HepG2 (cell line): ENCODE data around the gene ATP6V0A1. TPM values are rescaled to one million over a fixed set of nuclear protein-coding genes. Genes with fewer than 3 reads are reported as not detected.

Source experiments
- ATAC-seq: fragments of 200-7000 bp; cut with Tn5 transposase; 3 replicates; pipeline ENCODE4 v1.9.1; 2020; ENCODE audit warnings: mild to moderate bottlenecking, moderate library complexity
- BruUV-seq: library from RNA; stranded (reverse); fragments of 400-500 nt; replicated peaks from 2 replicates; lab custom pipeline; 2021; lab: Mats Ljungman, UMichigan
- CTCF ChIA-PET: fragments of 300-600 bp; formaldehyde crosslinking; extraction: SDS; loops from one replicate; lab custom pipeline; 2021; ENCODE audit warnings: low total read pairs, inconsistent platforms, low intra/inter-chr PET ratio; lab: Yijun Ruan, JAX
- POLR2A ChIA-PET: fragments of 350-600 bp; sonication (Branson Sonifier 250); formaldehyde crosslinking; loops from one replicate; lab custom pipeline; 2020; ENCODE audit warnings: antibody characterized with exemption, inconsistent platforms; lab: Yijun Ruan, JAX
- DNase-seq: peaks from one replicate; pipeline ENCODE4 v3.0.0-alpha.2; 2015; ENCODE audit warnings: low spot score
- FAIRE-seq: peaks from 3 replicates; lab custom pipeline; 2011; peaks lifted over from hg19 to GRCh38; lab: Jason Lieb, UNC
- H2AFZ ChIP-seq: one replicate; pipeline ENCODE4 v1.6.1; 2011; ENCODE audit warnings: low read length, inconsistent platforms
- H3K27ac ChIP-seq: fragments of 300-600 bp; 3 replicates; pipeline ENCODE4 v1.8.0; 2011; ENCODE audit warnings: mixed run types, mild to moderate bottlenecking, mixed read lengths, low read length, inconsistent platforms; ENCODE audit not compliant: insufficient read depth; ENCODE audit errors: extremely low read length
- H3K27me3 ChIP-seq, 2 experiments: fragments of 200-600 bp in 1 of 2; 2 replicates in 1 of 2; 3 replicates in 1 of 2; pipeline versions ENCODE4 v1.6.0 to v1.8.0; 2011; ENCODE audit warnings: low read length in 2 of 2, mild to moderate bottlenecking in 2 of 2, moderate library complexity in 2 of 2, inconsistent platforms in 1 of 2; ENCODE audit not compliant: insufficient read depth in 2 of 2, control insufficient read depth in 1 of 2
- H3K36me3 ChIP-seq, 2 experiments: fragments of 200-600 bp in 1 of 2; replicated peaks in 1 of 2; 2 replicates in 1 of 2; 3 replicates in 1 of 2; pipeline versions ENCODE4 v1.5.1 to v1.8.0; 2011; ENCODE audit warnings: low read length in 2 of 2, inconsistent platforms in 1 of 2; ENCODE audit not compliant: insufficient read depth in 2 of 2, control insufficient read depth in 1 of 2
- H3K4me1 ChIP-seq: 2 replicates; pipeline ENCODE4 v1.5.1; 2012; ENCODE audit warnings: low read length, inconsistent platforms; ENCODE audit not compliant: insufficient read depth
- H3K4me2 ChIP-seq: 2 replicates; pipeline ENCODE4 v1.6.0; 2011; ENCODE audit warnings: low read depth, low read length, inconsistent platforms
- H3K4me3 ChIP-seq, 3 experiments: fragments of 200-600 bp in 1 of 3; sonication (generic), shearing (Covaris generic) in 1 of 3; replicated peaks in 1 of 3; 2 replicates each; pipeline ENCODE4 v1.5.1; 2011 to 2016; ENCODE audit warnings: low read length in 3 of 3, inconsistent platforms in 2 of 3, low read depth in 2 of 3, mild to moderate bottlenecking in 2 of 3, control low read depth in 1 of 3, mixed read lengths in 1 of 3; ENCODE audit not compliant: insufficient read depth in 1 of 3
- H3K79me2 ChIP-seq: one replicate; pipeline ENCODE4 v1.6.1; 2011; ENCODE audit warnings: low read length, inconsistent platforms; ENCODE audit not compliant: insufficient read depth
- H3K9ac ChIP-seq: 2 replicates; pipeline ENCODE4 v1.6.0; 2011; ENCODE audit warnings: mild to moderate bottlenecking, low read depth, low read length, inconsistent platforms; ENCODE audit not compliant: insufficient read depth
- H3K9me3 ChIP-seq: 2 replicates; pipeline ENCODE4 v1.5.1; 2012; ENCODE audit warnings: mild to moderate bottlenecking, low read length
- H4K20me1 ChIP-seq: 2 replicates; pipeline ENCODE4 v1.6.0; 2011; ENCODE audit warnings: inconsistent platforms, mild to moderate bottlenecking, low read length, moderate library complexity; ENCODE audit not compliant: insufficient read depth
- ATF7-NPFF ChIP-seq: sonication (generic); formaldehyde crosslinking; IDR thresholded peaks from 2 replicates; pipeline ENCODE4 v1.8.1; 2023; ENCODE audit warnings: mild to moderate bottlenecking, low read depth, missing genetic modification reagents, moderate library complexity
- ATRX ChIP-seq: sonication (generic); formaldehyde crosslinking; IDR thresholded peaks from 2 replicates; pipeline ENCODE4 v1.4.0; 2020; ENCODE audit warnings: missing genetic modification reagents, borderline replicate concordance
- CAMTA2 ChIP-seq: sonication (generic); formaldehyde crosslinking; IDR thresholded peaks from 2 replicates; pipeline ENCODE4 v1.4.0; 2020; ENCODE audit warnings: mild to moderate bottlenecking, missing genetic modification reagents, borderline replicate concordance
- CERS6 ChIP-seq: sonication (generic); formaldehyde crosslinking; IDR thresholded peaks from 2 replicates; pipeline ENCODE4 v1.5.0; 2020; ENCODE audit warnings: missing genetic modification reagents
- EED ChIP-seq: sonication (generic); formaldehyde crosslinking; IDR thresholded peaks from 2 replicates; pipeline ENCODE4 v1.5.0; 2020; ENCODE audit warnings: mild to moderate bottlenecking, missing genetic modification reagents
- HNF4A ChIP-seq: sonication (generic); formaldehyde crosslinking; IDR thresholded peaks from 2 replicates; pipeline ENCODE4 v1.4.0; 2020; ENCODE audit warnings: missing genetic modification reagents
- HNRNPL ChIP-seq: fragments of 200-400 bp; formaldehyde crosslinking; IDR thresholded peaks from 2 replicates; pipeline ENCODE4 v1.6.1; 2017; ENCODE audit warnings: mild to moderate bottlenecking, low read depth, low read length
- NKX3-1 ChIP-seq: sonication (generic); formaldehyde crosslinking; IDR thresholded peaks from 2 replicates; pipeline ENCODE4 v1.5.0; 2020; ENCODE audit warnings: missing genetic modification reagents
- PCBP2 ChIP-seq: fragments of 200-400 bp; formaldehyde crosslinking; optimal IDR thresholded peaks from 2 replicates; pipeline ENCODE3; 2018; ENCODE audit warnings: low read length, low read depth; ENCODE audit not compliant: poor library complexity, severe bottlenecking
- PHB2 ChIP-seq: fragments of 450-650 bp; IDR thresholded peaks from 2 replicates; pipeline ENCODE4 v1.6.1; 2018; ENCODE audit not compliant: partially characterized antibody
- POLR2AphosphoS2 ChIP-seq: IDR thresholded peaks from 2 replicates; pipeline ENCODE4 v1.6.1; 2011; ENCODE audit warnings: low read depth, low read length, improper control_type of control experiment
- RAD21 ChIP-seq: fragments of 450-650 bp; formaldehyde crosslinking; IDR thresholded peaks from 2 replicates; pipeline ENCODE4 v1.5.0; 2020; ENCODE audit warnings: mild to moderate bottlenecking
- RAD51 ChIP-seq: fragments of 450-650 bp; IDR thresholded peaks from 2 replicates; pipeline ENCODE4 v1.6.1; 2016; ENCODE audit warnings: borderline replicate concordance
- SRY ChIP-seq: sonication (generic); formaldehyde crosslinking; IDR thresholded peaks from 2 replicates; pipeline ENCODE4 v1.8.0; 2022; ENCODE audit warnings: mild to moderate bottlenecking, missing genetic modification reagents
- TEAD3 ChIP-seq: optimal IDR thresholded peaks from 2 replicates; pipeline ENCODE3; 2016; ENCODE audit warnings: borderline replicate concordance
- ZFYVE20 ChIP-seq: sonication (generic); formaldehyde crosslinking; IDR thresholded peaks from 2 replicates; pipeline ENCODE4 v1.8.0; 2023; ENCODE audit warnings: low read depth, mild to moderate bottlenecking, moderate library complexity, missing genetic modification reagents, borderline replicate concordance
- ZNF501 ChIP-seq: sonication (generic); formaldehyde crosslinking; IDR thresholded peaks from 2 replicates; pipeline ENCODE4 v1.5.1; 2020; ENCODE audit warnings: mild to moderate bottlenecking, moderate library complexity, missing genetic modification reagents
- ZNF552 ChIP-seq: sonication (generic); formaldehyde crosslinking; IDR thresholded peaks from 2 replicates; pipeline ENCODE4 v1.9.0; 2022; ENCODE audit warnings: missing genetic modification reagents, mild to moderate bottlenecking, borderline replicate concordance
- ZNF563 ChIP-seq: sonication (generic); formaldehyde crosslinking; IDR thresholded peaks from 2 replicates; pipeline ENCODE4 v1.8.0; 2022; ENCODE audit warnings: mild to moderate bottlenecking, moderate library complexity, missing genetic modification reagents
- ZNF567 ChIP-seq: sonication (generic); formaldehyde crosslinking; IDR thresholded peaks from 2 replicates; pipeline ENCODE4 v1.8.1; 2023; ENCODE audit warnings: mild to moderate bottlenecking, missing genetic modification reagents, borderline replicate concordance
- ZNF768 ChIP-seq: sonication (generic); formaldehyde crosslinking; IDR thresholded peaks from 2 replicates; pipeline ENCODE4 v1.4.0; 2020; ENCODE audit warnings: missing genetic modification reagents
- ZNF800 ChIP-seq: sonication (generic); formaldehyde crosslinking; IDR thresholded peaks from 2 replicates; pipeline ENCODE4 v1.4.0; 2020; ENCODE audit warnings: missing genetic modification reagents
- ZNF891 ChIP-seq: sonication (generic); formaldehyde crosslinking; IDR thresholded peaks from 2 replicates; pipeline ENCODE4 v1.5.0; 2020; ENCODE audit warnings: mild to moderate bottlenecking, missing genetic modification reagents
- WGBS: methylation state at CpG from one replicate; pipeline ENCODE4 v1.1.6; 2017; ENCODE audit warnings: low lambda C conversion rate; 5-methylcytosine and 5-hydroxymethylcytosine counted together
- in situ Hi-C: cut with HindIII; loops from 2 replicates; pipeline ENCODE4 v1.10.0; 2017; ENCODE audit warnings: low pct_unique_long_range_greater_than_20kb; ENCODE audit not compliant: extremely low pct_ligation_motif_present
- intact Hi-C: fragments of 100-400 bp; cut with micrococcal nuclease; formaldehyde crosslinking; loops from one replicate; pipeline ENCODE4 v1.10.0; 2022; ENCODE audit not compliant: unreplicated experiment
- polyA plus RNA-seq, 8 experiments: library from polyadenylated mRNA; depleted of rRNA in 3 of 8; stranded (reverse) in 7 of 8; unstranded in 1 of 8; fragments of >200 nt; fragmentation: Illumina TruSeq in 4 of 8; extraction: Trizol in 4 of 8; gene quantifications; 2 replicates each; pipeline versions ENCODE4 v1.2.1 to v1.2.3, GENCODE V29; 2011 to 2016; ENCODE audit warnings: low read depth in 4 of 8, missing spikeins in 1 of 8, mixed read lengths in 1 of 8; ENCODE audit not compliant: insufficient read depth in 1 of 8
- total RNA-seq, 5 experiments: library from RNA; depleted of rRNA; stranded (reverse); fragments of >200 nt; fragmentation: Illumina TruSeq; extraction: Trizol; gene quantifications; 2 replicates each; pipeline ENCODE4 v1.2.3, GENCODE V29; 2016; ENCODE audit warnings: low read depth in 1 of 5

ATP6V0A1 gene
- total and polyA plus RNA-seq, 2 of the 13 experiments (the other 11 are each of a cell fraction or from before 2014, with no cell fraction given): 27.9 to 54.1 TPM

DNA sequence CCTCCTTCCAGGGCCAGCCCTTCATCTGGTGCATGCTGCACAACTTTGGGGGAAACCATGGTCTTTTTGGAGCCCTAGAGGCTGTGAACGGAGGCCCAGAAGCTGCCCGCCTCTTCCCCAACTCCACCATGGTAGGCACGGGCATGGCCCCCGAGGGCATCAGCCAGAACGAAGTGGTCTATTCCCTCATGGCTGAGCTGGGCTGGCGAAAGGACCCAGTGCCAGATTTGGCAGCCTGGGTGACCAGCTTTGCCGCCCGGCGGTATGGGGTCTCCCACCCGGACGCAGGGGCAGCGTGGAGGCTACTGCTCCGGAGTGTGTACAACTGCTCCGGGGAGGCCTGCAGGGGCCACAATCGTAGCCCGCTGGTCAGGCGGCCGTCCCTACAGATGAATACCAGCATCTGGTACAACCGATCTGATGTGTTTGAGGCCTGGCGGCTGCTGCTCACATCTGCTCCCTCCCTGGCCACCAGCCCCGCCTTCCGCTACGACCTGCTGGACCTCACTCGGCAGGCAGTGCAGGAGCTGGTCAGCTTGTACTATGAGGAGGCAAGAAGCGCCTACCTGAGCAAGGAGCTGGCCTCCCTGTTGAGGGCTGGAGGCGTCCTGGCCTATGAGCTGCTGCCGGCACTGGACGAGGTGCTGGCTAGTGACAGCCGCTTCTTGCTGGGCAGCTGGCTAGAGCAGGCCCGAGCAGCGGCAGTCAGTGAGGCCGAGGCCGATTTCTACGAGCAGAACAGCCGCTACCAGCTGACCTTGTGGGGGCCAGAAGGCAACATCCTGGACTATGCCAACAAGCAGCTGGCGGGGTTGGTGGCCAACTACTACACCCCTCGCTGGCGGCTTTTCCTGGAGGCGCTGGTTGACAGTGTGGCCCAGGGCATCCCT is 84.8 kb downstream of the ATP6V0A1 start:
- in situ Hi-C loops (no loop called here), intact Hi-C loops (no loop called here)
- Histone ChIP-seq H3K27me3 (no peaks in the 10 kb centered on the region), H3K79me2 (no peaks in the 10 kb centered on the region), H3K9ac (peak overlapping the region; percentile 9), H2AFZ (no peak overlapping the region), H3K9me3 (no peaks in the 10 kb centered on the region), H3K36me3 (peaks cover 3 to 19% of the 10 kb centered on the region in 2 experiments; a peak in 3 of 5 replicates), H3K4me2 (no peak overlapping the region), H3K4me1 (peaks cover 64% of the 10 kb centered on the region), H3K27ac (peak overlapping the region; percentile 83), H4K20me1 (no peaks in the 10 kb centered on the region), H3K4me3 (no peak overlapping the region)
- CTCF ChIA-PET: no interaction called here
- no peak for DNase-seq
- FAIRE-seq: no peak
- BruUV-seq: no TSS peak
- no peak for ATAC-seq
- WGBS: 98% methylated on average over 21 of the region's 39 CpGs
- POLR2A ChIA-PET: interaction anchor here (0.9 to 4.0 kb wide), 4 partner anchors 8 to 19 kb away, joined by 3 to 67 read pairs (median 11); no protein-coding TSS in a partner anchor
- TF ChIP-seq NKX3-1 (CRISPR knock-in tag) (no peak), HNF4A (CRISPR knock-in tag) (0 out of 2 replicates have a peak, but pooled peaks have one; percentile 5), ZNF800 (no peak), RAD51 (no peak), ATF7-NPFF (peak; percentile 47; the same call in 1 of the 2 replicates), ATRX (CRISPR knock-in tag) (no peak), ZNF501 (CRISPR knock-in tag) (no peak), SRY (CRISPR knock-in tag) (no peak), HNRNPL (0 out of 2 replicates have a peak, but pooled peaks have one; percentile 55), TEAD3 (CRISPR knock-in tag) (no peak), PHB2 (no peak), ZFYVE20 (CRISPR knock-in tag) (0 out of 2 replicates have a peak, but pooled peaks have one; percentile 45), RAD21 (CRISPR knock-in tag) (no peak), ZNF552 (no peak), PCBP2 (no peak), POLR2AphosphoS2 (peak; percentile 70; the same call in 1 of the 2 replicates), ZNF563 (no peak), CAMTA2 (CRISPR knock-in tag) (no peak), ZNF567 (CRISPR knock-in tag) (no peak), CERS6 (CRISPR knock-in tag) (no peak), ZNF891 (CRISPR knock-in tag) (no peak), ZNF768 (peak; percentile 32; the same call in 1 of the 2 replicates), EED (peak; percentile 48; the same call in 1 of the 2 replicates)
